Kidney (tissue), 14 donors: ENCODE results near the gene MYO15A. TPM values are rescaled to one million over a fixed set of nuclear protein-coding genes. Genes with fewer than 3 reads are reported as not detected.
A peak's percentile ranks its signal among the peaks of the same experiment; 100 is the strongest.

Source experiments
- DNase-seq, 5 donors: peaks; one replicate each; pipeline ENCODE4 v3.0.0-alpha.2; 2013 to 2020
- FAIRE-seq: peaks from 2 replicates; lab custom pipeline; 2012; peaks lifted over from hg19 to GRCh38; lab: Jason Lieb, UNC
- H3K27ac ChIP-seq, 2 donors: one replicate each; pipeline ENCODE4 v1.7.0; 2013; ENCODE audit warnings: low read depth in 2 of 2, low read length in 2 of 2, inconsistent platforms in 1 of 2
- H3K27me3 ChIP-seq: one replicate; pipeline ENCODE4 v1.7.1; 2013; ENCODE audit warnings: low read length, inconsistent platforms; ENCODE audit not compliant: control insufficient read depth, insufficient read depth
- H3K36me3 ChIP-seq, 3 donors: one replicate each; pipeline versions ENCODE4 v1.7.0 to v1.7.1; 2013; ENCODE audit warnings: low read length in 3 of 3, control low read depth in 1 of 3, inconsistent platforms in 1 of 3; ENCODE audit not compliant: insufficient read depth in 3 of 3, control insufficient read depth in 2 of 3
- H3K4me1 ChIP-seq, 3 donors: one replicate each; pipeline versions ENCODE4 v1.7.0 to v1.7.1; 2013; ENCODE audit warnings: low read length in 3 of 3, inconsistent platforms in 1 of 3, low read depth in 1 of 3; ENCODE audit not compliant: control insufficient read depth in 2 of 3, insufficient read depth in 2 of 3
- H3K4me3 ChIP-seq, 3 donors: one replicate each; pipeline versions ENCODE4 v1.7.0 to v1.8.1; 2013; ENCODE audit warnings: low read length in 3 of 3, control low read depth in 1 of 3, inconsistent platforms in 1 of 3
- H3K9ac ChIP-seq, 3 donors: one replicate each; pipeline versions ENCODE4 v1.7.0 to v1.7.1; 2013; ENCODE audit warnings: low read length in 3 of 3, control low read depth in 1 of 3, inconsistent platforms in 1 of 3
- H3K9me3 ChIP-seq, 3 donors: one replicate each; pipeline versions ENCODE4 v1.7.0 to v1.7.1; 2013; ENCODE audit warnings: low read length in 3 of 3, control low read depth in 1 of 3, inconsistent platforms in 1 of 3; ENCODE audit not compliant: control insufficient read depth in 2 of 3, insufficient read depth in 1 of 3
- intact Hi-C: fragments of 100-400 bp; cut with DNase I; formaldehyde crosslinking; loops from one replicate; pipeline ENCODE4 v1.11.1; 2022
- polyA plus RNA-seq: library from polyadenylated mRNA; stranded (reverse); fragments of 350-450 nt; fragmentation: Illumina TruSeq; extraction: RNeasy Lipid Tissue Mini Kit (QIAGEN cat#74804); gene quantifications from one replicate; pipeline ENCODE4 v1.2.3, GENCODE V29; 2014; ENCODE audit warnings: low read depth, low replicate concordance; ENCODE audit not compliant: insufficient read depth
- total RNA-seq: library from RNA; stranded (reverse); fragmentation: NEBNext Ultra II Directional; extraction: Animal tissue kit (Norgen Biotek cat#: 25700); gene quantifications from one replicate; pipeline ENCODE4 v1.2.1, GENCODE V29; 2021
- TF ChIP-seq, protein P1 (sequence below): IDR thresholded peaks from 3 replicates; pipeline ENCODE4 v1.5.1; 2012; ENCODE audit warnings: mild to moderate bottlenecking, moderate library complexity, borderline replicate concordance; ENCODE audit not compliant: insufficient read depth; ENCODE audit errors: extremely low read depth
- donor health status: control.
- donor health status: control.
- donor health status: control.
- donor health status: control.
- donor health status: control.
- donor health status: DM: yes; HTN: yes; CAD: no.
- donor health status: Normal renal cell carcinoma (clear cell type).

MYO15A gene
- total and polyA plus RNA-seq, 2 donors from 2014 or later: 0.80 to 1.3 TPM

DNA sequence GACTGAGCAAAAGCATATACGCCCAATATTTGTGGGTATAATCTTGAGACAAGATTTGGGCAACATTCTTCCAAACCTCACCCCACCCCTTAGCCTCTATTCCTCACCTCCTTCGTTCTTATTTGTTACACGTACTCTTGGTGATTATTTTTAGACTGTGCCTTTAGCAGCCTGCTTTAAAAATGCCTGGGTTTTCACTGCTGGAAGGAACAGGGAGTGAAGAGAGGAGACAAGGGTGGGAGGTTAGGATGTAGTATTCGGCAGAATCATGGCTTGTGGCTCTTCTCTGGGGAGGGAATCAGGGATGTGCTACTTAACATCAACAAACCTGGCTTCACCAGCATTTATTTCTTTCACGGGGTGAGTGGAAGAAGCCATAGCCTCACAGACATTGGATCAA, 86.7 kb downstream of the MYO15A start:
- no peaks in the 10 kb centered on the region for H3K9me3 ChIP-seq
- FAIRE-seq: no peak
- intact Hi-C loops: no loop called here
- TF ChIP-seq, protein P1, sequence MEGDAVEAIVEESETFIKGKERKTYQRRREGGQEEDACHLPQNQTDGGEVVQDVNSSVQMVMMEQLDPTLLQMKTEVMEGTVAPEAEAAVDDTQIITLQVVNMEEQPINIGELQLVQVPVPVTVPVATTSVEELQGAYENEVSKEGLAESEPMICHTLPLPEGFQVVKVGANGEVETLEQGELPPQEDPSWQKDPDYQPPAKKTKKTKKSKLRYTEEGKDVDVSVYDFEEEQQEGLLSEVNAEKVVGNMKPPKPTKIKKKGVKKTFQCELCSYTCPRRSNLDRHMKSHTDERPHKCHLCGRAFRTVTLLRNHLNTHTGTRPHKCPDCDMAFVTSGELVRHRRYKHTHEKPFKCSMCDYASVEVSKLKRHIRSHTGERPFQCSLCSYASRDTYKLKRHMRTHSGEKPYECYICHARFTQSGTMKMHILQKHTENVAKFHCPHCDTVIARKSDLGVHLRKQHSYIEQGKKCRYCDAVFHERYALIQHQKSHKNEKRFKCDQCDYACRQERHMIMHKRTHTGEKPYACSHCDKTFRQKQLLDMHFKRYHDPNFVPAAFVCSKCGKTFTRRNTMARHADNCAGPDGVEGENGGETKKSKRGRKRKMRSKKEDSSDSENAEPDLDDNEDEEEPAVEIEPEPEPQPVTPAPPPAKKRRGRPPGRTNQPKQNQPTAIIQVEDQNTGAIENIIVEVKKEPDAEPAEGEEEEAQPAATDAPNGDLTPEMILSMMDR: no peak
- H3K4me3 ChIP-seq: no peak overlapping the region
- no peak overlapping the region for H3K9ac ChIP-seq
- H3K27ac ChIP-seq: peak overlapping the region in 1 of 2 donors; percentile 2
- DNase-seq: no peak
- H3K27me3 ChIP-seq: no peaks in the 10 kb centered on the region
- H3K36me3 ChIP-seq: peaks cover 0 to 39% (median 24%) of the 10 kb centered on the region in 3 donors
- peaks cover 3 to 59% (median 56%) of the 10 kb centered on the region in 3 donors for H3K4me1 ChIP-seq

DNA sequence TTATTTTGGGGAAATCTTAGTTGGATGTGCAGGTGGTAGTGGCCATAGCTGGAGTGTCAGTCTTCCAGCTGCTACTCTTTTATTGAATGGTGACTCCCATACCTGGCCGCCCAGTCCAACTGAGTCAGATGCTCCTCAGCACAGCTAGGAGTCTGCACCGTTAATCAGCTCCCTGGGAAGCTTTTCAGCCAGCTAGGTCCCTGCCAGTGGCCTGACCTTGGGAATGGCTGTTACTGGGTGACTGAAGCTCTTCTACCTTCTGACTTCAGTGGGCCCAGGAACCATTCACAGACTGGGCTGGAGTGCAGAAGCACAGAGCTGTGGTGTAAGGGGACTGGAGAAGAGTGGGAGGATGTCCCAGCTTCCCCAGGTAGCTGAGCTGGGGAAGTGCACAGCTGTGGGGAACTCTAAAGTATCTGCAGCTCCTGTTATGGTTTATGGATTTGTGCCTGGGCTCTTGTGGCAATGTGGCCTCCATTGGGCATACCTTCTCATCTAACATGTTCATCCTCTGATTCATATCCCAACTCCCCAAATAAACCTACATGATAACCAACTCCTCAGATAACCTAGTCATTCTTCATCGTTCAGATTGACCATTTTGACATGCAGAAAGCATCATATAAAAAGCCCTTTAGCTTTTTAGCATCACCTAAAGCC, 89.1 kb downstream of the MYO15A start:
- DNase-seq (no peak), FAIRE-seq (no peak)
- TF ChIP-seq, protein P1: no peak
- peaks cover 0 to 39% (median 28%) of the 10 kb centered on the region in 3 donors for H3K36me3 ChIP-seq
- peaks cover 0 to 48% (median 37%) of the 10 kb centered on the region in 3 donors for H3K4me1 ChIP-seq
- H3K9me3 ChIP-seq: no peaks in the 10 kb centered on the region
- intact Hi-C loops: no loop called here
- H3K9ac ChIP-seq: no peak overlapping the region
- no peak overlapping the region for H3K27ac ChIP-seq
- H3K4me3 ChIP-seq: no peak overlapping the region
- no peaks in the 10 kb centered on the region for H3K27me3 ChIP-seq

DNA sequence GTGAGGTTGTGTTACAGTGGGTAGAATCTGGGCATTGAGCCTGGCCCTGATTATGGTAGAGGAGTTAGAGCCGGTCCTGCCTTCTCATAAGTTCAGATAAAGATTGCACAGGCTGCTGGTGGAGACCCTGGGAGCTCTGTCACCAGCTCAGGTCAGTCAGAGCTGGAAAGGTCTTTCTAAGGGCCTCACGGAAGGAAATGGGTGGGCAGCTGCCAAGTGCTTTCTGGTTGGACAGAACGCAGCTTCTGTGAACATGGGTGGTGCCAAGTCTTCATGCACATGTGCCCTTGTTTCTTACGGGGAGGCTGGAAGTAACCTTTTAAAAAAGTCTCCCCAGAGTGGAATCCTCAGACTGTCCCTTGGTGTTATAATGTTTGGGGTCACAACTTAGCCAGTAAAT, 90.0 kb downstream of the MYO15A start:
- TF ChIP-seq, protein P1: no peak
- H3K9me3 ChIP-seq: no peaks in the 10 kb centered on the region
- no peak overlapping the region for H3K27ac ChIP-seq
- no peak for FAIRE-seq
- H3K4me3 ChIP-seq: no peak overlapping the region
- no peaks in the 10 kb centered on the region for H3K27me3 ChIP-seq
- peaks cover 0 to 43% (median 30%) of the 10 kb centered on the region in 3 donors for H3K36me3 ChIP-seq
- peaks cover 0 to 54% (median 36%) of the 10 kb centered on the region in 3 donors for H3K4me1 ChIP-seq
- intact Hi-C loops: no loop called here
- no peak overlapping the region for H3K9ac ChIP-seq
- no peak for DNase-seq
